PFSK-1 (cell line): ENCODE results near the gene GPR42.

ENCODE experiments used
- POLR2AphosphoS5 ChIP-seq: IDR thresholded peaks from 2 replicates; pipeline ENCODE4 v1.6.1; 2012; ENCODE audit warnings: low read depth, mild to moderate bottlenecking, control low read depth, low read length, moderate library complexity
- TAF1 ChIP-seq: IDR thresholded peaks from 2 replicates; pipeline ENCODE4 v1.6.1; 2012; ENCODE audit warnings: low read length, control low read depth, borderline replicate concordance; ENCODE audit not compliant: insufficient read depth

GRCh38 chr19:35410487-35410886 lies 39.6 kb downstream of the GPR42 start:
- TF ChIP-seq TAF1 = no peak
- TF ChIP-seq POLR2AphosphoS5 = no peak
